GM18951 (cell line): ENCODE data around the gene HUWE1.

Experiments
- POLR2A ChIP-seq: IDR thresholded peaks from 4 replicates; pipeline ENCODE4 v1.6.1; 2011; ENCODE audit warnings: mild to moderate bottlenecking; ENCODE audit not compliant: insufficient read length, insufficient read depth; ENCODE audit errors: extremely low read depth
- in situ Hi-C: fragments of 300-500 bp; cut with MboI; formaldehyde crosslinking; loops from one replicate; pipeline ENCODE4 v1.12.0; 2022; ENCODE audit warnings: low sequenced_read_pairs, mixed read lengths, inconsistent platforms; ENCODE audit not compliant: unreplicated experiment

HUWE1 gene

DNA sequence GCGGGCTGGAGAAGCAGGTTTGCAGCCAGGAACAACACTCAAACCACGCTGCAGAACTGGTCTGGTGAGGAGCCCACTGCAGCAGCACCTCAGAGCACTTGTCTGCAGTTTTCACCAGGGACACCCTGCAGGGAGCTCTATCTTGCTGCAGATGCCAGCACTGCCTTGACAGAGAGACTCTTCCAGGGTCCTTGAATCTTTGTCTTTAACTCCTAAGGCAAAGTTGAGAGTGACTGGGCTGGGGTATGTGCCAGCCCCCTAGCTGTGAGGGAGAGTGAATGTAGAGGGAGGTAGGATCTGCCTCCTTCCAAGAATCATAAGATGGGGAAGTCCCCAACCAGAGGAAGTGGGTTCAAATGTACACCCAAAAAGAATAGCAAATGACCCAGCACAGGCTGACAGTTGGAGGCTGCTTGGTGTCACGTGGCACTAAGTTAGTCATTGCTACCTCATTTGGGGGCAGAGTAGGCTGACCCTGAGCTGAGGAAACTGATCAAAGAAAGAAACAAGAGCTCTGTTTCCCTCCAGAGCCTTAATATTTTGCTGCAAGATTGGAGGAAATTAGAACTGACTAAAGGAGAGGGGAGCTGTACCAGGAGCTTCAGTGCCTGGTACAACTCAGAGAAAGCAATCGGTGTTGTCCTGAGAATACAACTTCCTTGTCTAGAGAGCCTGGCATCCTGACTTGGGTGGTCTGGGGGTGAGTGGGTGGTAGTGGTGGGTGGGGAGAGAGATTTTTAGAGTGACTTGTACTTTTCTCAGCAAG lies 28.2 kb upstream of the HUWE1 start:
- in situ Hi-C loops = no loop called here
- peak; percentile 49 for TF ChIP-seq POLR2A

DNA sequence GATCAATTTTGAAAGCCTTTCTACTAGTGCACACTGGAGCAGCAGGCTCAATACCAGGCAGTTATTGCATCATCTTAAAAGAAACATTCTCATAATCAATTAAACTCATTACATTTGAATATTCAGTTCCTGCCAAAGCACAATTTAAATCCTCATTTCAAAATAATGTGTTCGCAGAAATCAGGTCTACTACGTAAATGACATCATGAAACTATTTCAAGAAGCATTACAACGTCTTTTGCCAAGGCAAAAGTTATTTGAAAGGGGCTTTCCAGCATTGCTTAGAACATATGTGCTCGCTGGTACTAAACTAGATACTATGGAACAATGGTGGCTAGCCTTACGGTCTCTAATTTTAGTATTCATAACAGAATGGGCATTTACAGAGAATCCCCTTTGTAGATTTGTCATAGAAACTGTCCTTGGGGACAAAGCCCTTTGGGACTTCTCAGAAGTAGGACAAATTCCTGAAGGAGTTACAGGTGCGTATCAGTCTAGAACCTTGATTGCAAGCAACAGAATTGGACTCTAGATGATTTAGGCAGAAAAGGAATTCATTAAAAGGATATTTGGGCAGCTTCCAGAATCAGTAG lies 27.6 kb upstream of the HUWE1 start:
- TF ChIP-seq POLR2A = no peak
- in situ Hi-C loops = no loop called here

GRCh38 chrX:53711436-53711835 lies 24.9 kb upstream of the HUWE1 start:
- TF ChIP-seq POLR2A = no peak
- in situ Hi-C loops = no loop called here

DNA sequence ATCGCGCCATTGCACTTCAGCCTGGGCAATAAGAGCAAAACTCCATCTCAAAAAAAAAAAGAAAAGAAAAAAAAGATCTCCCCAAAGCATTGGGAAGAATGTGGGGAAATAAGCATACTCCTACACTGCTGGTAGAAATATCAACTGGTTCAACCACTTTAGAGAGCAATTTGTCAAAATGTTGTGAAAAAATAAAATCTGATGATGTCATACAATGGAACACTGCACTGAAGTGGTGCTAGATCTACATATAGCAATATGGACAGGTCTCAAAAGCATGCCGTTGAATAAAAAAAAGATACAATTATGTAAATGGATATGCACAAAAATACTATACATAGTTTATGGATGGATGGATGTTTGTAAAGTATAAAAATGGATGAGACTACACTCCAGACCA lies 18.3 kb upstream of the HUWE1 start:
- no peak for TF ChIP-seq POLR2A
- in situ Hi-C loops = no loop called here

DNA sequence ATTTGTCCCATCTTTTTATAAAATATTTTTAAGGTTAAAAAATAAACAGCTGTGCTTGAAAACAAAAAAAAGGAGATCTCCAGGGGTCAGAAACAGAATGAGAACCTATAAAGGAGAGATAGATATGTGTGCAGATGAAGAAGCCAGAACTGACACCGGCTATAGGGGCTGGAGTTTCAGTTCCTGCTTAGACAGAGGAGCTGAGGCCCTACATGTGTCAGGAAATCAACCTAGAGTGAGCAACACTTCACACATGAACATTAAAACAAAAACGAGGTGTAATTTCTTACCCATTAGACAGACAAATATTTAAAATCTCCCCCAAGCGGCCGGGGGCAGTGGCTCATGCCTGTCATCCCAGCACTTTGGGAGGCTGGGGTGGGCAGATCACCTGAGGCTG lies 17.8 kb upstream of the HUWE1 start:
- in situ Hi-C loops = no loop called here
- no peak for TF ChIP-seq POLR2A

DNA sequence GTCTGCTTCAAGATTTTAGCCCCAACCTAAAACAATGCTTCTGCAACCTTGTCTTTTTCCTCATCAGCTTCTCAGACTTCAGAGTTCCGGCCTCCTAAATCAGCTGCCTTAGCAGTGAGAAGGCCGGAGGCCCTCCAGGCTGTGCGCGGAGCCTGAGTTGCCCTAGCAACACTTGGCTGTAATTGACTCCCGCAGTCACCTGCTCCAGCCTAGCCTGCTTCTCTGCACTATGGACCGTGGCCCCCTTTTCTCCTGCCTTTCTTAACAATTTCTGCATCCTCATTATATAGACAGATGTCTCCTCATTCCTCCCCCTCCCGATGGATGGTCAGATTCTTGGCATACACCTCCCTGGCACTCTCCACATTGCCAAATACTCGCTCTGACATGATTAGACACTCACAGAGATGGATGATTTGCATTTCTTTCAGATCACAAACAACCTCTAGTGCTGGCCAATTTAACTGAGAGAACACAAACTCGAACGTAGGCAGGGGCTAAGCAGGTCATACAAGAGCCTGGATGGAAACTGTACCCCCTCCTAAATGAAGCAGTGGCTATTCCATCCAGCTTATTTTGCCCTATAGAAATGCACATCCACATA lies 9.5 kb upstream of the HUWE1 start:
- in situ Hi-C loops = no loop called here
- no peak for TF ChIP-seq POLR2A

- no peak for TF ChIP-seq POLR2A
- in situ Hi-C loops = no loop called here
Measured at GRCh38 chrX:53694642-53695041, 8.1 kb upstream of the HUWE1 start.

DNA sequence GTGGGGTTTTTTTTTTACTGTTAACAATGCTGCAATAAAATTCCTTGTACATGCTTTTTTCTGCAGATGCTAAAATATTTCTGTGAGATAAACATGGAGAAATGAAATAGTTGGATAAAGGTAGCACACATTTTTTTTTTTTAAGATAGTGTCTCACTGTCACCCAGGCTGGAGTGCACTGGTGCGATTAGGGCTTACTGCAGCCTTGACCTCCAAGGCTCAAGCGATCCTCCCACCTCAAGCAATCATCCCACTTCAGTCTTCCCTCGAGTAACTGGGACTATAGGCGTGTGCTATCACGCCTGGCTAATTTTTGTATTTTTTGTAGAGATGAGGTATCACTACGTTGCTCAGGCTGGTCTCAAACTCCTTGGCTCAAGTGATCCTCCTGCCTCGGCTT lies 1.8 kb upstream of the HUWE1 start:
- in situ Hi-C loops = no loop called here
- no peak for TF ChIP-seq POLR2A

GRCh38 chrX:53685711-53686110 lies 808 bp downstream of the HUWE1 start:
- in situ Hi-C loops = no loop called here
- TF ChIP-seq POLR2A = no peak

DNA sequence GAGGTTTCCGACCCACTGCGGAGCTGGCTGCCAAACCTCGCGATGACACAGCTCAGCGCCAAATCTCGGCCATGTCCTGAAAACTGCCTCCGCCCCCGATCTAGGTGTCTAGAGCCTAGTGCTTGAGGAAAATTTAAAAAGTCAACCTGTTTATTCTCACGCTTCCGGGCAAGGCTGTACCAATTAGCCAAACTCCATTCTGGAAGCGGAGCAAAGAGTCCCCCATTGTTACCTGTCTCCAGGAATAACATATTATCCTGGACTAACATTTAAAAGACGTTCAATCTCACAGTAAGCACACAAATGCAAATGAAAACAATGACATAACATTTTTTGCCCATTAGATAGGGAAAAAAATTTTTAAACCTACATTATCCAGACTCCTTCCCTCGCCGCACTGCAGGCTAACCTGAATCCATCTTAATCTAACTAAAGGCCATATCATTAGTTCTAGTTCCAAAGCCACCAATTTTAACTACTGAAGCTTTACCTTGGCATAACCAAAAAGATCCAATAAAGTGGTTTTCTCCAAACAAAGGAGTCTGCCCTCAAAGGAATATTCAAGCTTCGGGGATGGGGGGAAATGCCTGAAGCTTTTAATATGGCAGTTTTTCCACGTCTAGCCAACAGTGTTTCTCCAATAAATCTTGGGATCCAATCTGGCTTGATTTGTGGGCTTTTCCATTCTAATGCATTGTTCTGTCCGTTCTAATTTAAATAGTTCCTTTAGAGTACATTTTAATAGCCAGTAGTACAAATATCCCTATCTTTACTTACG lies 1.9 kb downstream of the HUWE1 start:
- in situ Hi-C loops = no loop called here
- no peak for TF ChIP-seq POLR2A

DNA sequence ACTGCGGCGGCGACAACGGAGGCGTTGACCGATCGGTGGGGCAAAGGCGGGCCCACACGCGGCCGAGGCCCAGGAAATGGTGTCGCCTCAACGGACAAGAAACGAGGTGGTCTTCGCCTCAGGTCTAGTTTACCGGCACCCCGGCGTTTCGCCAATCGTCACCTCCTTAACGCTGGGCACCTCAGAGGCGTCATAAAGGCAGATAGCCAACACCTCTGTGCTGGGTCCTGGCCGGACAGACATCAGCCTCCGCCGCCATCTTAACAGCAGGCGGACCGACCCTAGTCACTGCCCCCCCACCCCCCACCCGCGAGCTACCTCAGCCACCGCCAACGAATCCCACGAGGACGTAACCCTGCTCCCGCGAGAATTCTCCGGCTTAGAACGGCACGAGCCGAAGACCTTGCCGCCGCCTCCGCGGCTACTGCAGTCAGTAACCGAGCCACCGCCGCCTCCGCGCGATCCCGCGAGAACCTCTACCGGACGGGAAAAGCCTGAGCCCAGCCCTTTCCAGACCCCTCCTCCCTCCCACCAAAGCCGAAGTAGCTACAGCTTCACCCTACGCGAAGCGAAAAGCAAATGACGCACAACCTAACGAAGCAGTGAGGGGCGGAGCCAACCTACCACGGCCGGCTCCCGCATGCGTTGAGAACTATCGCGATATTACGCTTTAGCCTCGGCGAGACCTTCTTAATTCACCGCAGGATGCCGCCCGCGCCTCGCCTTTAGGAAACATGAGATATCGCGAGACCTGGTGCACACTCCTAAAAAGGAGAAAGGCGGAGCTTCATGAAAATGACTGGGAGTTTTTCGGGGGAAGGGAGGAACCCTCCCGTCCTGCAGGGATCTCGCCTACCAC lies 2.7 kb downstream of the HUWE1 start:
- in situ Hi-C loops = no loop called here
- TF ChIP-seq POLR2A = peak; percentile 56

DNA sequence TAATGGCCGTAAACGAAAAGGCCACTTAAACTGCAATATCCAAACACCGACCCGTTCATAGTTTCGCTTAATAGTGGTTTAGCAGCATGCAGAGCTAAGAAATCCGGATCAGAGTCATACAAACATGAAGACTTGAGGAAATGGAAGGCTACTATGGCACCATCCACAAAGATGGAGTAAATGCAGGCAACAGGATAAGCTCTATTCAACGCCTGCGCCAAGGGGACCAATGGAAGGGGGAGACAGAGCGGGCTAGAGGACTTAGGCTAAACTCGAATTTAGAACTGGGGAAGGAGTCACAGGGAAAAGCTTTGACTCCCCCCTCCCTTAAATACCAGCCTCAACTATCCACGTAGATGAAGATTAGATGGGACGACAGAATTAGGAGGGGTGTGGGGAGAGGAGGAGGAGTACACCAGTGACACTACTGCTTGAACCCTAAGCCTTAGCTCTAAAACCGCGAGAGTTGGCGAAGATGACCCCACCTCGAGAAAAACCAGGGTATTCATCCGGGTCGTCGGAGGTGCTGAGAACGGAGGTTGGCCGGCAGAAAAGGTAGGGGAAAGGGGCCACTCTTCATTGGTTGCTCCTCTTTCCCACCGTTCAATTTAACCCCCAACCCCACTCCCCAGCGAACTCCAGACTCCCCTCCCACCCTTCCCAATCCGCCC lies 3.5 kb downstream of the HUWE1 start:
- TF ChIP-seq POLR2A = no peak
- in situ Hi-C loops = no loop called here
